ENCODE results near the gene PPT1.
A peak's percentile ranks its signal among the peaks of the same experiment; 100 is the strongest.

The PPT1 gene

GRCh38 chr1:40133312-40133665 lies 36.2 kb upstream of the PPT1 start:
- DNase-seq (ENCODE audit: low read depth), result no peak
- TF ChIP-seq, protein P1, sequence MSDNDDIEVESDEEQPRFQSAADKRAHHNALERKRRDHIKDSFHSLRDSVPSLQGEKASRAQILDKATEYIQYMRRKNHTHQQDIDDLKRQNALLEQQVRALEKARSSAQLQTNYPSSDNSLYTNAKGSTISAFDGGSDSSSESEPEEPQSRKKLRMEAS (IDR thresholded peaks at IDR 0.05; ENCODE audit: low read depth, low read length), result no peak
- TF ChIP-seq, protein P2, sequence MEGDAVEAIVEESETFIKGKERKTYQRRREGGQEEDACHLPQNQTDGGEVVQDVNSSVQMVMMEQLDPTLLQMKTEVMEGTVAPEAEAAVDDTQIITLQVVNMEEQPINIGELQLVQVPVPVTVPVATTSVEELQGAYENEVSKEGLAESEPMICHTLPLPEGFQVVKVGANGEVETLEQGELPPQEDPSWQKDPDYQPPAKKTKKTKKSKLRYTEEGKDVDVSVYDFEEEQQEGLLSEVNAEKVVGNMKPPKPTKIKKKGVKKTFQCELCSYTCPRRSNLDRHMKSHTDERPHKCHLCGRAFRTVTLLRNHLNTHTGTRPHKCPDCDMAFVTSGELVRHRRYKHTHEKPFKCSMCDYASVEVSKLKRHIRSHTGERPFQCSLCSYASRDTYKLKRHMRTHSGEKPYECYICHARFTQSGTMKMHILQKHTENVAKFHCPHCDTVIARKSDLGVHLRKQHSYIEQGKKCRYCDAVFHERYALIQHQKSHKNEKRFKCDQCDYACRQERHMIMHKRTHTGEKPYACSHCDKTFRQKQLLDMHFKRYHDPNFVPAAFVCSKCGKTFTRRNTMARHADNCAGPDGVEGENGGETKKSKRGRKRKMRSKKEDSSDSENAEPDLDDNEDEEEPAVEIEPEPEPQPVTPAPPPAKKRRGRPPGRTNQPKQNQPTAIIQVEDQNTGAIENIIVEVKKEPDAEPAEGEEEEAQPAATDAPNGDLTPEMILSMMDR (IDR thresholded peaks at IDR 0.05; ENCODE audit: low read depth, low read length), result no peak
- TF ChIP-seq POLR2A (IDR thresholded peaks at IDR 0.05; ENCODE audit: extremely low read depth, insufficient read length), result no peak
- no peak for TF ChIP-seq MYC (IDR thresholded peaks at IDR 0.05; ENCODE audit: low read depth, low read length)
- H3K4me3 ChIP-seq (ENCODE audit: low read depth, low read length), result no peak overlapping the region

GRCh38 chr1:40132383-40133311 lies 35.6 kb upstream of the PPT1 start:
- DNase-seq (ENCODE audit: low read depth), result no peak
- no peak overlapping the region for H3K4me3 ChIP-seq (ENCODE audit: low read depth, low read length)
- TF ChIP-seq POLR2A (IDR thresholded peaks at IDR 0.05; ENCODE audit: extremely low read depth, insufficient read length), result no peak
- TF ChIP-seq, protein P1 (IDR thresholded peaks at IDR 0.05; ENCODE audit: low read depth, low read length), result no peak
- TF ChIP-seq, protein P2 (IDR thresholded peaks at IDR 0.05; ENCODE audit: low read depth, low read length), result no peak
- no peak for TF ChIP-seq MYC (IDR thresholded peaks at IDR 0.05; ENCODE audit: low read depth, low read length)

DNA sequence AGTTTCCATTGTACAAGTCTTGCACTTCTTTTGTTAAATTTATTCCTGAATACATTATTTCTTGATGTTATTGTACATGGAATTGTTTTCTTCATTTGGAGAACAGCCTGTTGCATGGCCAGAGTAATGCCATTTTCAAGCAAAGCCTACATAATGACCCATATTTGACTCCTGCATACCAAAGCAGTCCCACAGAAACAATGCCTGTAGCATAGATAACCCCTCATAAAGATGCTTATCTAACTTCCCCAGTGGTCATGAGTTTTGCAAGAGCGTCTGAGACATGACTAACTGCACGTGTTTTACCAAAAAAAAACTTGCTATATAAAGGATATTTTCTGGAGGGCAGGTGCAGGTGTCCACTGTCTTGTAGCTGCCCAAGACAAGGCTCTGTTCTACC lies 33.8 kb upstream of the PPT1 start:
- H3K4me3 ChIP-seq (ENCODE audit: low read depth, low read length), result no peak overlapping the region
- TF ChIP-seq, protein P2 (IDR thresholded peaks at IDR 0.05; ENCODE audit: low read depth, low read length), result no peak
- TF ChIP-seq POLR2A (IDR thresholded peaks at IDR 0.05; ENCODE audit: extremely low read depth, insufficient read length) (no peak), MYC (IDR thresholded peaks at IDR 0.05; ENCODE audit: low read depth, low read length) (peak; percentile 94)
- TF ChIP-seq, protein P1 (IDR thresholded peaks at IDR 0.05; ENCODE audit: low read depth, low read length), result peak; percentile 94
- DNase-seq (ENCODE audit: low read depth), result peak; percentile 91

- no peak for DNase-seq (ENCODE audit: low read depth)
- no peak overlapping the region for H3K4me3 ChIP-seq (ENCODE audit: low read depth, low read length)
- no peak for TF ChIP-seq MYC (IDR thresholded peaks at IDR 0.05; ENCODE audit: low read depth, low read length)
- TF ChIP-seq, protein P1 (IDR thresholded peaks at IDR 0.05; ENCODE audit: low read depth, low read length), result no peak
These were observed 25.8 kb upstream of the PPT1 start for GRCh38 chr1:40122855-40123254.

GRCh38 chr1:40120128-40120527 lies 23.1 kb upstream of the PPT1 start:
- H3K4me3 ChIP-seq (ENCODE audit: low read depth, low read length), result no peak overlapping the region
- no peak for DNase-seq (ENCODE audit: low read depth)
- TF ChIP-seq, protein P1 (IDR thresholded peaks at IDR 0.05; ENCODE audit: low read depth, low read length), result no peak
- TF ChIP-seq, protein P2 (IDR thresholded peaks at IDR 0.05; ENCODE audit: low read depth, low read length), result no peak
- TF ChIP-seq MYC (IDR thresholded peaks at IDR 0.05; ENCODE audit: low read depth, low read length), result no peak
- no peak for TF ChIP-seq POLR2A (IDR thresholded peaks at IDR 0.05; ENCODE audit: extremely low read depth, insufficient read length)

GRCh38 chr1:40114400-40114799 lies 17.3 kb upstream of the PPT1 start:
- TF ChIP-seq, protein P1 (IDR thresholded peaks at IDR 0.05; ENCODE audit: low read depth, low read length), result no peak
- TF ChIP-seq MYC (IDR thresholded peaks at IDR 0.05; ENCODE audit: low read depth, low read length), result no peak
- no peak for TF ChIP-seq POLR2A (IDR thresholded peaks at IDR 0.05; ENCODE audit: extremely low read depth, insufficient read length)
- TF ChIP-seq, protein P2 (IDR thresholded peaks at IDR 0.05; ENCODE audit: low read depth, low read length), result no peak
- no peak for DNase-seq (ENCODE audit: low read depth)
- no peak overlapping the region for H3K4me3 ChIP-seq (ENCODE audit: low read depth, low read length)

All from NB4 (cell line).